ENCODE results near the gene LETM1. TPM values are rescaled to one million over a fixed set of nuclear protein-coding genes. Genes with fewer than 3 reads are reported as not detected.

The LETM1 gene
- total and polyA plus RNA-seq, 2 of the 13 experiments (the other 11 are each of a cell fraction or from before 2014, with no cell fraction given): 9.7 to 41.6 TPM

GRCh38 chr4:1797861-1798579, 57.9 kb downstream of the LETM1 start (continued):
- TF ChIP-seq ZNF598 (CRISPR knock-in tag; IDR thresholded peaks at IDR 0.05; ENCODE audit: borderline replicate concordance): no peak
- no peak for TF ChIP-seq FOXK2 (IDR thresholded peaks at IDR 0.05)
- no peak for TF ChIP-seq CERS6 (CRISPR knock-in tag; IDR thresholded peaks at IDR 0.05)
- TF ChIP-seq DMTF1 (CRISPR knock-in tag; IDR thresholded peaks at IDR 0.05): no peak
- TF ChIP-seq ZNF607 (CRISPR knock-in tag; IDR thresholded peaks at IDR 0.05; ENCODE audit: borderline replicate concordance): no peak
- no peak for TF ChIP-seq RFXAP (CRISPR knock-in tag; IDR thresholded peaks at IDR 0.05; ENCODE audit: borderline replicate concordance)
- TF ChIP-seq KLF12 (CRISPR knock-in tag; IDR thresholded peaks at IDR 0.05; ENCODE audit: borderline replicate concordance): 0 out of 2 replicates have a peak, but pooled peaks have one; percentile 64
- no peak for TF ChIP-seq ISX (CRISPR knock-in tag; conservative IDR thresholded peaks at IDR 0.05)
- no peak for TF ChIP-seq SNRNP70 (IDR thresholded peaks at IDR 0.05; ENCODE audit: low read depth, low read length)
- TF ChIP-seq ZUFSP (CRISPR knock-in tag; IDR thresholded peaks at IDR 0.05; ENCODE audit: borderline replicate concordance): no peak
- no peak for TF ChIP-seq ZIK1 (CRISPR knock-in tag; IDR thresholded peaks at IDR 0.05; ENCODE audit: borderline replicate concordance, low read depth)
- no peak for TF ChIP-seq HMGA1 (CRISPR knock-in tag; conservative IDR thresholded peaks at IDR 0.05)
- TF ChIP-seq XRCC5 (optimal IDR thresholded peaks at IDR 0.05; ENCODE audit: low read length): peak; percentile 14
- no peak for TF ChIP-seq NFE2 (CRISPR knock-in tag; IDR thresholded peaks at IDR 0.05)
- no peak for TF ChIP-seq HDAC6 (IDR thresholded peaks at IDR 0.05; ENCODE audit: low read depth, low read length)
- TF ChIP-seq GABPA (IDR thresholded peaks at IDR 0.05; ENCODE audit: low read depth, low read length): no peak
- TF ChIP-seq GABPA (CRISPR knock-in tag; IDR thresholded peaks at IDR 0.05; ENCODE audit: low read depth): 0 out of 2 replicates have a peak, but pooled peaks have one; percentile 16
- no peak for TF ChIP-seq RNF2 (conservative IDR thresholded peaks at IDR 0.05; ENCODE audit: low read depth)
- no peak for TF ChIP-seq ZFP36 (IDR thresholded peaks at IDR 0.05; ENCODE audit: borderline replicate concordance, low read depth, low read length, partially characterized antibody)
- TF ChIP-seq ZMAT3 (CRISPR knock-in tag; conservative IDR thresholded peaks at IDR 0.05): 0 out of 2 replicates have a peak, but pooled peaks have one; percentile 38
- no peak for TF ChIP-seq EZH2 (conservative IDR thresholded peaks at IDR 0.05; ENCODE audit: low read depth, low read length)
- TF ChIP-seq DR1 (CRISPR knock-in tag; IDR thresholded peaks at IDR 0.05): no peak
- TF ChIP-seq ZNF839 (CRISPR knock-in tag; IDR thresholded peaks at IDR 0.05; ENCODE audit: borderline replicate concordance): no peak
- no peak for TF ChIP-seq ZBTB25 (CRISPR knock-in tag; IDR thresholded peaks at IDR 0.05)
- TF ChIP-seq PAX8 (CRISPR knock-in tag; IDR thresholded peaks at IDR 0.05; ENCODE audit: borderline replicate concordance): no peak
- TF ChIP-seq TMF1 (CRISPR knock-in tag; IDR thresholded peaks at IDR 0.05; ENCODE audit: low read depth): no peak
